Activated CD4-positive, alpha-beta memory T cell treated with anti-CD3 and anti-CD28 coated beads for 36 hours (primary cell): ENCODE measurements around the gene C20orf202. TPM values are rescaled to one million over a fixed set of nuclear protein-coding genes. Genes with fewer than 3 reads are reported as not detected.

Experiments used
- CTCF ChIA-PET: fragments of 350-600 bp; sonication (Branson Sonifier 250); formaldehyde crosslinking; loops from one replicate; lab custom pipeline; 2021; ENCODE audit warnings: antibody characterized with exemption, inconsistent platforms; lab: Charles Lee
- POLR2A ChIA-PET: fragments of 350-600 bp; sonication (Branson Sonifier 250); formaldehyde crosslinking; loops from one replicate; lab custom pipeline; 2021; ENCODE audit warnings: antibody characterized with exemption; lab: Charles Lee
- DNase-seq: peaks from one replicate; pipeline ENCODE4 v3.0.0-alpha.2; 2020
- H3K27ac Mint-ChIP-seq: one replicate; pipeline ENCODE4 v1.8.0; 2021; ENCODE audit warnings: mixed read lengths
- H3K27me3 Mint-ChIP-seq: one replicate; pipeline ENCODE4 v1.8.0; 2021; ENCODE audit warnings: mixed read lengths
- H3K36me3 Mint-ChIP-seq: one replicate; pipeline ENCODE4 v1.8.0; 2021; ENCODE audit warnings: mixed read lengths
- H3K4me1 Mint-ChIP-seq: one replicate; pipeline ENCODE4 v1.8.0; 2021; ENCODE audit warnings: low read depth, mixed read lengths
- H3K4me3 Mint-ChIP-seq: one replicate; pipeline ENCODE4 v1.8.0; 2021; ENCODE audit warnings: mild to moderate bottlenecking, mixed read lengths
- H3K9me3 Mint-ChIP-seq: one replicate; pipeline ENCODE4 v1.8.0; 2021; ENCODE audit warnings: mixed read lengths
- intact Hi-C: fragments of 100-400 bp; cut with micrococcal nuclease; formaldehyde crosslinking; loops from one replicate; pipeline ENCODE4 v1.15.1; 2023
- total RNA-seq, 2 experiments: library from RNA; stranded (reverse); gene quantifications; one replicate each; pipeline ENCODE4 v1.2.3, GENCODE V29; 2021

Gene C20orf202
- total RNA-seq, 2 experiments from 2014 or later = not detected

- H3K36me3 Mint-ChIP-seq = no peaks in the 10 kb centered on the region
- H3K4me3 Mint-ChIP-seq = no peak overlapping the region
- peaks cover 2% of the 10 kb centered on the region for H3K9me3 Mint-ChIP-seq
- no peak for DNase-seq
- no peak overlapping the region for H3K27ac Mint-ChIP-seq
- H3K27me3 Mint-ChIP-seq = no peaks in the 10 kb centered on the region
- intact Hi-C loops = no loop called here
- peaks cover 2% of the 10 kb centered on the region for H3K4me1 Mint-ChIP-seq
- ChIA-PET POLR2A (no interaction called here), CTCF (interaction anchor here (0.6 to 1.3 kb wide), 3 partner anchors 13 to 309 kb away, joined by 3 to 4 read pairs (median 3); no protein-coding TSS in a partner anchor)
Observed at GRCh38 chr20:1199212-1199873, 3.9 kb upstream of the C20orf202 start.

GRCh38 chr20:1199964-1200363 lies 3.3 kb upstream of the C20orf202 start:
- Mint-ChIP-seq H3K27ac (no peak overlapping the region), H3K36me3 (no peaks in the 10 kb centered on the region), H3K4me1 (peaks cover 2% of the 10 kb centered on the region), H3K9me3 (peaks cover 2% of the 10 kb centered on the region), H3K4me3 (no peak overlapping the region), H3K27me3 (no peaks in the 10 kb centered on the region)
- intact Hi-C loops = no loop called here
- no peak for DNase-seq
- CTCF ChIA-PET = interaction anchor here (1.1 to 1.3 kb wide), 2 partner anchors 13 kb away, joined by 3 to 4 read pairs; no protein-coding TSS in a partner anchor
- POLR2A ChIA-PET = no interaction called here

- intact Hi-C loops = no loop called here
- Mint-ChIP-seq H3K36me3 (no peaks in the 10 kb centered on the region), H3K9me3 (no peaks in the 10 kb centered on the region), H3K4me1 (peaks cover 2% of the 10 kb centered on the region), H3K27ac (no peak overlapping the region), H3K4me3 (no peak overlapping the region), H3K27me3 (no peaks in the 10 kb centered on the region)
- ChIA-PET POLR2A (no interaction called here), CTCF (interaction anchor here (0.6 kb wide), 1 partner anchor 383 kb away, joined by 3 read pairs; no protein-coding TSS in a partner anchor)
- no peak for DNase-seq
Observed at GRCh38 chr20:1203630-1204029, 376 bp downstream of the C20orf202 start.

GRCh38 chr20:1204113-1204512 lies 859 bp downstream of the C20orf202 start:
- CTCF ChIA-PET = no interaction called here

GRCh38 chr20:1204576-1204975 lies 1.3 kb downstream of the C20orf202 start:
- intact Hi-C loops = no loop called here
- Mint-ChIP-seq H3K27me3 (no peaks in the 10 kb centered on the region), H3K27ac (no peak overlapping the region), H3K9me3 (no peaks in the 10 kb centered on the region), H3K4me1 (peaks cover 2% of the 10 kb centered on the region), H3K36me3 (no peaks in the 10 kb centered on the region), H3K4me3 (no peak overlapping the region)
- ChIA-PET POLR2A (no interaction called here), CTCF (no interaction called here)
- DNase-seq = no peak

More at GRCh38 chr20:1204113-1204512, 859 bp downstream of the C20orf202 start:
- Mint-ChIP-seq H3K27me3 (no peaks in the 10 kb centered on the region), H3K27ac (no peak overlapping the region), H3K9me3 (no peaks in the 10 kb centered on the region), H3K4me1 (peaks cover 2% of the 10 kb centered on the region), H3K4me3 (no peak overlapping the region), H3K36me3 (no peaks in the 10 kb centered on the region)
- intact Hi-C loops = no loop called here
- POLR2A ChIA-PET = no interaction called here
- DNase-seq = no peak

GRCh38 chr20:1205802-1206201 lies 2.5 kb downstream of the C20orf202 start:
- intact Hi-C loops = no loop called here
- Mint-ChIP-seq H3K27me3 (no peaks in the 10 kb centered on the region), H3K4me1 (no peaks in the 10 kb centered on the region), H3K4me3 (no peak overlapping the region), H3K36me3 (no peaks in the 10 kb centered on the region), H3K27ac (no peak overlapping the region), H3K9me3 (no peaks in the 10 kb centered on the region)
- DNase-seq = no peak
- ChIA-PET CTCF (interaction anchor here (1.2 to 1.5 kb wide), 2 partner anchors 21 to 250 kb away, joined by 3 read pairs; no protein-coding TSS in a partner anchor), POLR2A (no interaction called here)

GRCh38 chr20:1206366-1207148 lies 3.3 kb downstream of the C20orf202 start:
- Mint-ChIP-seq H3K36me3 (no peaks in the 10 kb centered on the region), H3K4me1 (no peaks in the 10 kb centered on the region), H3K9me3 (no peaks in the 10 kb centered on the region), H3K27me3 (no peaks in the 10 kb centered on the region), H3K4me3 (no peak overlapping the region), H3K27ac (no peak overlapping the region)
- intact Hi-C loops = no loop called here
- POLR2A ChIA-PET = no interaction called here
- DNase-seq = no peak
- CTCF ChIA-PET = interaction anchor here (1.5 kb wide), 1 partner anchor 21 kb away, joined by 3 read pairs; no protein-coding TSS in a partner anchor

GRCh38 chr20:1207293-1207878 lies 4.1 kb downstream of the C20orf202 start:
- Mint-ChIP-seq H3K9me3 (no peaks in the 10 kb centered on the region), H3K36me3 (no peaks in the 10 kb centered on the region), H3K27ac (no peak overlapping the region), H3K27me3 (no peaks in the 10 kb centered on the region), H3K4me1 (no peaks in the 10 kb centered on the region), H3K4me3 (no peak overlapping the region)
- ChIA-PET CTCF (no interaction called here), POLR2A (no interaction called here)
- intact Hi-C loops = no loop called here
- DNase-seq = no peak

- no peaks in the 10 kb centered on the region for H3K9me3 Mint-ChIP-seq
- H3K4me1 Mint-ChIP-seq = peaks cover 11% of the 10 kb centered on the region
- no peaks in the 10 kb centered on the region for H3K36me3 Mint-ChIP-seq
- ChIA-PET CTCF (interaction anchor here (0.8 to 6.8 kb wide), 6 partner anchors 8 to 391 kb away, joined by 3 to 45 read pairs (median 5); partner anchors contain the start of gene TMEM74B), POLR2A (no interaction called here)
- intact Hi-C loops = loop anchor here (10.0 kb wide), 1 partner anchor 95 kb away; no protein-coding TSS in a partner anchor
- H3K27ac Mint-ChIP-seq = no peak overlapping the region
- no peaks in the 10 kb centered on the region for H3K27me3 Mint-ChIP-seq
- H3K4me3 Mint-ChIP-seq = no peak overlapping the region
- no peak for DNase-seq
Observed at GRCh38 chr20:1209447-1210387, 6.5 kb downstream of the C20orf202 start.

GRCh38 chr20:1210501-1210900 lies 7.2 kb downstream of the C20orf202 start:
- no peak overlapping the region for H3K4me3 Mint-ChIP-seq
- ChIA-PET CTCF (interaction anchor here (1.3 to 6.8 kb wide), 2 partner anchors 103 to 392 kb away, joined by 5 to 45 read pairs; no protein-coding TSS in a partner anchor), POLR2A (no interaction called here)
- H3K27me3 Mint-ChIP-seq = no peaks in the 10 kb centered on the region
- no peaks in the 10 kb centered on the region for H3K9me3 Mint-ChIP-seq
- no peak overlapping the region for H3K27ac Mint-ChIP-seq
- DNase-seq = no peak
- no peaks in the 10 kb centered on the region for H3K36me3 Mint-ChIP-seq
- intact Hi-C loops = loop anchor here (10.0 kb wide), 1 partner anchor 94 kb away; no protein-coding TSS in a partner anchor
- H3K4me1 Mint-ChIP-seq = peaks cover 19% of the 10 kb centered on the region

GRCh38 chr20:1212023-1212422 lies 8.8 kb downstream of the C20orf202 start:
- H3K4me3 Mint-ChIP-seq = no peak overlapping the region
- ChIA-PET CTCF (interaction anchor here (0.6 to 6.8 kb wide), 9 partner anchors 21 to 412 kb away, joined by 3 to 45 read pairs (median 6); partner anchors contain the start of gene PSMF1), POLR2A (no interaction called here)
- H3K4me1 Mint-ChIP-seq = peaks cover 33% of the 10 kb centered on the region
- no peaks in the 10 kb centered on the region for H3K27me3 Mint-ChIP-seq
- intact Hi-C loops = loop anchor here (2.0 to 10.0 kb wide), 2 partner anchors 93 kb away; partner anchors contain the start of gene PSMF1
- no peaks in the 10 kb centered on the region for H3K9me3 Mint-ChIP-seq
- no peak for DNase-seq
- H3K27ac Mint-ChIP-seq = no peak overlapping the region
- H3K36me3 Mint-ChIP-seq = no peaks in the 10 kb centered on the region
